ENCODE data around the gene PCNA. TPM values are rescaled to one million over a fixed set of nuclear protein-coding genes. Genes with fewer than 3 reads are reported as not detected.
"Not testable (repeated sequence)": the region's sequence is repeated elsewhere in the genome, so short reads cannot be mapped to it uniquely, and the experiment has no call there.

PCNA gene
- total and polyA plus RNA-seq, 12 donors, result 23.5 to 106 (median 48.6) TPM

DNA sequence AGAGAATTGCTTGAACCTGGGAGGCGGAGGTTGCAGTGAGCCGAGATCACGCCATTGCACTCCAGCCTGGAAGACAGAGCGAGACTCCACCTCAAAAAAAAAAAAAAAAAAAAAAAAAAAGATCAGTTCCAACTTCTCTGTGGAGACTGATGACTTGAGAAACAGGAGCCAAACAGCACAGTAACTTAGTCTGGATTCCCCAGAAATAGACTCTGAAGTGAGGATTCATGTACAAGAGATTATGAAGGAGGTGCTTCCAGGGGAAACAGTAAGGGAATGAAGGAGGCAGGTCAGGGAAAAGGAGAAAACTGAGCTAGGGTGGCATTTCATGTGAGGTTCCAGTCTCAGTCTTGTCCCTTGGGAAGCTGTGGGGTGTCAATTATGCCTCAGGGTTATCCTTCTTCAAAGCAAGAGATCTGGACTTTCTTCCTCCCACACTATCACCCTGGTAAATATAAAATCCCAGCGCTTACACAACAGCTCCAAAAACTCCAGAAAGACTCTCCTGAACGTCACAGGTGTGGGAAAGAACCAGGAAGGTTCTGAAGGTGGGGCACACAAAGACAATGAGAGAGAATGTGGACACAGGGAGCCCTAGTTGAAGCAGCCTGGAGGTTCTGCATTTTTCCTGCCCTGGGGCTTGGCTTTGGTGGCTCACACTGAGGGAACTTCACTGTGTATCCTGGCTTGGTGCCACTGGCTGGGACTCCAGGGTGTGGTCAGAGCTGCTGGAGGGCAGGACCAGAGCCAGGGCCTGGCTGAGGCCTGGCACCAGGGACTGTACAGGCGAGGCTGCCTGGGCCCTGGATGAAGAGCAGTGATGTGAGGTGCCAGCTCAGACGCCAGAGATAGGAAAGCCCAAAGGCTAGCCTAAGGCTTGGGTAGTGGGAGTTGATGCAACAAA is 46.8 kb downstream of the PCNA start:
- DNase-seq, result peak; percentile 86 to 96 (median 95)
- Histone ChIP-seq H3K27me3 (no peaks in the 10 kb centered on the region), H3K27ac (peak overlapping the region; percentile 54 to 80 (median 64)), H3K4me1 (replicated peaks in 1 of 2) (peaks cover 11 to 16% of the 10 kb centered on the region in 2 donors), H3K9me3 (replicated peaks in 1 of 3) (no peaks in the 10 kb centered on the region), H3K36me3 (replicated peaks in 1 of 2) (no peaks in the 10 kb centered on the region), H3K4me3 (no peak overlapping the region)
- TF ChIP-seq, protein P1, sequence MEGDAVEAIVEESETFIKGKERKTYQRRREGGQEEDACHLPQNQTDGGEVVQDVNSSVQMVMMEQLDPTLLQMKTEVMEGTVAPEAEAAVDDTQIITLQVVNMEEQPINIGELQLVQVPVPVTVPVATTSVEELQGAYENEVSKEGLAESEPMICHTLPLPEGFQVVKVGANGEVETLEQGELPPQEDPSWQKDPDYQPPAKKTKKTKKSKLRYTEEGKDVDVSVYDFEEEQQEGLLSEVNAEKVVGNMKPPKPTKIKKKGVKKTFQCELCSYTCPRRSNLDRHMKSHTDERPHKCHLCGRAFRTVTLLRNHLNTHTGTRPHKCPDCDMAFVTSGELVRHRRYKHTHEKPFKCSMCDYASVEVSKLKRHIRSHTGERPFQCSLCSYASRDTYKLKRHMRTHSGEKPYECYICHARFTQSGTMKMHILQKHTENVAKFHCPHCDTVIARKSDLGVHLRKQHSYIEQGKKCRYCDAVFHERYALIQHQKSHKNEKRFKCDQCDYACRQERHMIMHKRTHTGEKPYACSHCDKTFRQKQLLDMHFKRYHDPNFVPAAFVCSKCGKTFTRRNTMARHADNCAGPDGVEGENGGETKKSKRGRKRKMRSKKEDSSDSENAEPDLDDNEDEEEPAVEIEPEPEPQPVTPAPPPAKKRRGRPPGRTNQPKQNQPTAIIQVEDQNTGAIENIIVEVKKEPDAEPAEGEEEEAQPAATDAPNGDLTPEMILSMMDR (IDR thresholded peaks at IDR 0.05), result peak in 1 of 6 experiments; percentile 2
- peak in 1 of 2 donors; percentile 48 for TF ChIP-seq POLR2A (IDR thresholded peaks at IDR 0.05)
- 56 to 69% (median 64%) methylated on average over 8 of the region's 8 CpGs for WGBS, 4 donors
- intact Hi-C loops (cut with DNase I), result no loop called here

DNA sequence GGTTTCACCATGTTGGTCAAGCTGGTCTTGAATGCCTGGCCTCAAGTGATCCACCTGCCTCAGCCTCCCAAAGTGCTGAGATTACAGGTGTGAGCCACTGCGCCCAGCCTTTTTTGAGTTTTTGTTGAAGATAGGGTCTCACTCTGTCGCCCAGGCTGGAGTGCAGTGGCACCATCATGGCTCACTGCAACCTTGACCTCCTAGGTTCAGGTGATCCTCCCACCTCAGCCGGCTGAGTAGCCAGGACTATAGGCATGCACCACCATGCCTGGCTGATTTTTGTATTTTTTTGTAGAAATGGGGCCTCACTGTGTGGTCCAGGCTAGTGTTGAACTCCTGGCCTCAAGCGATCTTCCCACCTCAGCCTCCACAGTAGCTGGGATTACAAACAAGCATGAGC is 47.8 kb downstream of the PCNA start:
- peaks cover 11 to 16% of the 10 kb centered on the region in 2 donors for H3K4me1 ChIP-seq (replicated peaks in 1 of 2)
- H3K9me3 ChIP-seq (replicated peaks in 1 of 3); H3K4me3 ChIP-seq; intact Hi-C loops (cut with DNase I); H3K27me3 ChIP-seq; H3K27ac ChIP-seq; H3K36me3 ChIP-seq (replicated peaks in 1 of 2); DNase-seq: not testable (repeated sequence)
- WGBS, 4 donors, result 93 to 100% (median 98%) methylated on average over 2 to 4 of the region's 4 CpGs

DNA sequence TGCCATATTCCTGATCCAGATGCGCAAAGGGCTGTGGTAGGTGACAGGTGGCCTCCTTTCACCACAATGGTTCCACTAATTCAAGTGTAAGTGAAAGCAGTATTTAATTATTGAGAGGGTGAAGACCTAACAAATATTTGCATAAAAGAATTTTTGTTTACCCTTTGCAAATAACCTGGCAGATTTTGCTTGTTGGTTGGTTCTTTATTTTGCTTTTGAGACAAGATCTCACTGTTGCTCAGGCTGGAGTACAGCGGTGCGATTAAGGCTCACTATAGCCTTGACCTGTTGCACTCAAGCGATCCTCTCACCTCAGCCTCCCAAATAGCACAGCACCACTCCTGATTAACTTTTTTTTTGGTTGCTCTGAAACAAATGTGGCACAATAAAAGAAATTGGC is 49.2 kb downstream of the PCNA start:
- TF ChIP-seq, protein P1 (IDR thresholded peaks at IDR 0.05), result no peak
- TF ChIP-seq POLR2A (IDR thresholded peaks at IDR 0.05), result no peak
- H3K4me1 ChIP-seq (replicated peaks in 1 of 2), result peaks cover 18 to 20% of the 10 kb centered on the region in 2 donors
- no peaks in the 10 kb centered on the region for H3K36me3 ChIP-seq (replicated peaks in 1 of 2)
- no peak overlapping the region for H3K27ac ChIP-seq
- no peak overlapping the region for H3K4me3 ChIP-seq
- WGBS, 4 donors, result 91 to 97% (median 96%) methylated on average over 4 of the region's 4 CpGs
- no peaks in the 10 kb centered on the region for H3K27me3 ChIP-seq
- H3K9me3 ChIP-seq (replicated peaks in 1 of 3), result no peaks in the 10 kb centered on the region
- no peak for DNase-seq
- intact Hi-C loops (cut with DNase I), result no loop called here

DNA sequence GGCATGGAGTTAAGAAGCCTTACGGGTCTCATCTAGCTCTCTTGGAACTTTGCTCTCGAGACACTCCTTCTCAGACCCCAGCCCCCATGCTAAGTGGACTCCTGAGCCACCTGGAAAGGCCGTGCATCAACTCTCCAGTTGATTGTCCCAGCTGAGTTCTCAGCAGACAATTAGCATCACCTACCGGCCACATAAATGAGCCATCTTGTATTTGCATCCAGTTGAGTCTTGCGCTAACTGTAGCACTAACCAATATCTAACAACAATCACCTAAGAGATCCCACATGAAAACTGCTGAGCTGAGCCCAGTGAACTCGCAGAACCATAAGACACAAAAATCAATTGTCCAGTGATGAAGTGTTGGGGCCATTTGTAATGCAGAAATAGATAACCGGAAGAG is 49.7 kb downstream of the PCNA start:
- no peak for DNase-seq
- Histone ChIP-seq H3K9me3 (replicated peaks in 1 of 3) (no peaks in the 10 kb centered on the region), H3K4me1 (replicated peaks in 1 of 2) (peaks cover 23 to 24% of the 10 kb centered on the region in 2 donors), H3K27ac (no peak overlapping the region), H3K36me3 (replicated peaks in 1 of 2) (no peaks in the 10 kb centered on the region), H3K4me3 (no peak overlapping the region), H3K27me3 (no peaks in the 10 kb centered on the region)
- WGBS, 4 donors, result 94 to 98% (median 98%) methylated on average over 7 of the region's 7 CpGs
- TF ChIP-seq, protein P1 (IDR thresholded peaks at IDR 0.05), result no peak
- TF ChIP-seq POLR2A (IDR thresholded peaks at IDR 0.05), result no peak
- intact Hi-C loops (cut with DNase I), result no loop called here

Data from adrenal gland (tissue), 12 donors.